Nephron (organoid): Measurements from ENCODE around the gene DDX39A.

ENCODE experiments used
- H3K27ac Mint-ChIP-seq, 3 experiments: 2 replicates each; pipeline ENCODE4 v1.8.0; 2020; ENCODE audit warnings: mixed read lengths in 3 of 3, mild to moderate bottlenecking in 2 of 3, moderate library complexity in 1 of 3
- H3K27me3 Mint-ChIP-seq: 2 replicates; pipeline ENCODE4 v1.8.0; 2021; ENCODE audit warnings: low read depth, mild to moderate bottlenecking, moderate library complexity, mixed read lengths
- H3K36me3 Mint-ChIP-seq: 2 replicates; pipeline ENCODE4 v1.8.0; 2020; ENCODE audit warnings: low read depth, mixed read lengths
- H3K4me1 Mint-ChIP-seq: 2 replicates; pipeline ENCODE4 v1.8.0; 2020; ENCODE audit warnings: mixed read lengths
- H3K4me3 Mint-ChIP-seq, 3 experiments: 2 replicates each; pipeline ENCODE4 v1.8.0; 2020; ENCODE audit warnings: mild to moderate bottlenecking in 3 of 3, mixed read lengths in 3 of 3, moderate library complexity in 2 of 3
- H3K9me3 Mint-ChIP-seq: 2 replicates; pipeline ENCODE4 v1.8.0; 2020; ENCODE audit warnings: mixed read lengths
- TF ChIP-seq, protein P1 (sequence below), 3 experiments: fragments of 200-600 bp; sonication (generic); IDR thresholded peaks; one replicate each; pipeline ENCODE4 v1.5.0; 2021; ENCODE audit warnings: antibody characterized with exemption in 3 of 3; ENCODE audit not compliant: unreplicated experiment in 3 of 3

The DDX39A gene

GRCh38 chr19:14437578-14438140 lies 18.5 kb upstream of the DDX39A start:
- no peak overlapping the region for H3K4me3 Mint-ChIP-seq
- no peaks in the 10 kb centered on the region for H3K9me3 Mint-ChIP-seq
- H3K27ac Mint-ChIP-seq: no peak overlapping the region
- TF ChIP-seq, protein P1, sequence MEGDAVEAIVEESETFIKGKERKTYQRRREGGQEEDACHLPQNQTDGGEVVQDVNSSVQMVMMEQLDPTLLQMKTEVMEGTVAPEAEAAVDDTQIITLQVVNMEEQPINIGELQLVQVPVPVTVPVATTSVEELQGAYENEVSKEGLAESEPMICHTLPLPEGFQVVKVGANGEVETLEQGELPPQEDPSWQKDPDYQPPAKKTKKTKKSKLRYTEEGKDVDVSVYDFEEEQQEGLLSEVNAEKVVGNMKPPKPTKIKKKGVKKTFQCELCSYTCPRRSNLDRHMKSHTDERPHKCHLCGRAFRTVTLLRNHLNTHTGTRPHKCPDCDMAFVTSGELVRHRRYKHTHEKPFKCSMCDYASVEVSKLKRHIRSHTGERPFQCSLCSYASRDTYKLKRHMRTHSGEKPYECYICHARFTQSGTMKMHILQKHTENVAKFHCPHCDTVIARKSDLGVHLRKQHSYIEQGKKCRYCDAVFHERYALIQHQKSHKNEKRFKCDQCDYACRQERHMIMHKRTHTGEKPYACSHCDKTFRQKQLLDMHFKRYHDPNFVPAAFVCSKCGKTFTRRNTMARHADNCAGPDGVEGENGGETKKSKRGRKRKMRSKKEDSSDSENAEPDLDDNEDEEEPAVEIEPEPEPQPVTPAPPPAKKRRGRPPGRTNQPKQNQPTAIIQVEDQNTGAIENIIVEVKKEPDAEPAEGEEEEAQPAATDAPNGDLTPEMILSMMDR (IDR thresholded peaks at IDR 0.05; ENCODE audit: unreplicated experiment in 3 of 3): no peak
- peaks cover 12% of the 10 kb centered on the region for H3K36me3 Mint-ChIP-seq
- H3K4me1 Mint-ChIP-seq: peaks cover 30% of the 10 kb centered on the region
- H3K27me3 Mint-ChIP-seq: no peaks in the 10 kb centered on the region

- Mint-ChIP-seq H3K27ac (peak overlapping the region; percentile 70 to 82 (median 78)), H3K4me3 (peak overlapping the region; percentile 80 to 90 (median 85)), H3K27me3 (peaks cover 8% of the 10 kb centered on the region), H3K4me1 (peaks cover 27% of the 10 kb centered on the region), H3K36me3 (peaks cover 2% of the 10 kb centered on the region), H3K9me3 (no peaks in the 10 kb centered on the region)
- TF ChIP-seq, protein P1 (IDR thresholded peaks at IDR 0.05; ENCODE audit: unreplicated experiment in 3 of 3): no peak
These were observed 16.3 kb upstream of the DDX39A start for GRCh38 chr19:14435320-14436050.

DNA sequence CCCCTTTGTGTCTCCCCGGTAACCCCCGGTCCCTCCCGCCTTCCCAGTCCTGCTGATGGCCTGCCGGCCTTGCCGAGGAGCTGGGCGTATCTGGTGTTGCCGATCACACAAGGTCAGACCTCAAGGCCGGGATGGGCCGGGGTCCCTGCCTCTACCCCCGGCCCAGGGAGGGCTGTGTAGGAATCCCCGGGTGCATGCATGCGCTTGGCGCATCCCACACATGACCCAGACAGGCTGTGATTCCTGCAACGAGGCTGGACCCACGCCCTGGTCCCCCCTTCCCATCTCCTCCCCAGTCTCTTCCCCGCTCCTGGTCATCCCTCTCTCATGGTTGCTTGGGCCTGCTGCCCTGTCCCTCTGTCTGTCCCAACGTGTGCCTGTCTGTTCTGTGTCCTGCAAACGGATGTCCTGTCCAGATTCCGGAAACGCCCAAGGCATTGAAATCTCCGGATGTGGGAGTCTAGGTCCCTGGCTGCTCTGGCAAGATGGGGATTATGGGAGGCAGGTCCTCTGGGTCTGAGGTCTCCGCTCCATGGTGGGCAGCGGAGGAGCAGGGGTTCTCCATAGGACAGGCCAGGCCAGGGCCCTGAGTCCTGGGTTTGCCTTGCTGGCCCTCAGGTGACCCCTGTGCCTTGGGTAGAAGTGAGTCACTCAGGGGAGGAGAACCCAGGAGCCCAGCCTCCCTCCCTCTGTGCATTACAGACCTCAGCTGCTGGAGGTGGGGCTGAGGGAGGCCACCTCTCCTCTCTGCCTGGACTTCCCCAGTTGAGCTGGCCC lies 15.6 kb upstream of the DDX39A start:
- Mint-ChIP-seq H3K36me3 (no peaks in the 10 kb centered on the region), H3K4me3 (peak overlapping the region; percentile 85 to 90 (median 86)), H3K9me3 (no peaks in the 10 kb centered on the region), H3K27ac (peak overlapping the region; percentile 70 to 82 (median 79)), H3K4me1 (peaks cover 20% of the 10 kb centered on the region), H3K27me3 (peaks cover 9% of the 10 kb centered on the region)
- TF ChIP-seq, protein P1 (IDR thresholded peaks at IDR 0.05; ENCODE audit: unreplicated experiment in 3 of 3): no peak

- H3K9me3 Mint-ChIP-seq: no peaks in the 10 kb centered on the region
- TF ChIP-seq, protein P1 (IDR thresholded peaks at IDR 0.05; ENCODE audit: unreplicated experiment in 3 of 3): peak in 1 of 3 experiments; percentile 31
- peaks cover 13% of the 10 kb centered on the region for H3K27me3 Mint-ChIP-seq
- peak overlapping the region; percentile 70 to 82 (median 79) for H3K27ac Mint-ChIP-seq
- no peaks in the 10 kb centered on the region for H3K36me3 Mint-ChIP-seq
- H3K4me1 Mint-ChIP-seq: peaks cover 14% of the 10 kb centered on the region
- peak overlapping the region; percentile 85 to 90 (median 86) for H3K4me3 Mint-ChIP-seq
These were observed 14.7 kb upstream of the DDX39A start for GRCh38 chr19:14433554-14434501.

DNA sequence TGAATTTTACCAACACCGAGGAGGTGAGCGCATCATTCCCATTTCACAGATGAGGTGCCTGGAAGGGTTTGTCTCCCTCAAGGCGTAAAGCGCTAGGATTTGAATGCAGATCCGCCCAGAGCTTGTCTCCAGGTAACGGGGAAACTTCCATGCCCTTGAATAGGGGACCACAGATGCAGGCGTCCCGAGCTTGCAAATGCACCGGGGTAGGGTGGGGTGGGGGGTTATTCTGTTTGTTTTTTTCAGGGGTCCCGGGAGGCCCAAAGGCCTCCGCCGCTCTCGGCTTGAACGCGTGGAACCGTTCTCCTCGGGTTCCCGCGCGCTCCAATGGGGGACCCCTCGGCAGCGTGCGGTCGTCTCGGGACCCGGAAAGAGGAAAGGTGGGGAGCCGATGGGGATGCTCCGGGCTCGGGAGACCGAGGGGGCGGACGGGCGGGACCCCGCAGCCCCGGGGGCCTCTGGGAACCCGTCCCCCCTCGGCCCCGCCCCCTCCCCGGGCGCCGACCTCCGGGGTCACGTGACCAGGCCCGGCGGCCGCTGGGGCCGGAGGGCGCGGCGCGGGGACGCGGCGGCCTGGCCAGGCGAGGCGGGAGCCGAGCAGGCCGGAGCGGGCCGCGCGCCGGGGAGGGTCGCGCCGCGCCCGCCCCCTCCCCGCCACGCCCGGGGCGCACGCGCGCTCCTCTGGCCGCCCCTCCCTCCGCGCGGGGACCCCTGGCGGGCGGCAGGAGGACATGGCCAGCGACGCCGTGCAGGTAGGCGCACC lies 13.8 kb upstream of the DDX39A start, which contains the start of gene PKN1:
Gene PKN1, plus strand, starts transcription at position 516 of the 763 bp plus-strand sequence. Its CDS starts 216 bp downstream, at position 732.
- Mint-ChIP-seq H3K27me3 (peaks cover 13% of the 10 kb centered on the region), H3K27ac (peak within 1 kb of the TSS; percentile 77 to 84 (median 82)), H3K4me1 (peaks cover 14% of the 10 kb centered on the region), H3K36me3 (no peaks in the 10 kb centered on the region), H3K4me3 (peak within 1 kb of the TSS; percentile 88 to 92 (median 91)), H3K9me3 (no peaks in the 10 kb centered on the region)
- TF ChIP-seq, protein P1 (IDR thresholded peaks at IDR 0.05; ENCODE audit: unreplicated experiment in 3 of 3): no peak
